HTERT RPE-1 (cell line): ENCODE measurements around the gene ENTPD8.

Source experiments
- in situ Hi-C: fragments of 300-500 bp; cut with MboI; formaldehyde crosslinking; loops from 4 replicates; pipeline ENCODE4 v1.14.3; 2020; ENCODE audit warnings: low sequenced_read_pairs

Gene ENTPD8, protein sequence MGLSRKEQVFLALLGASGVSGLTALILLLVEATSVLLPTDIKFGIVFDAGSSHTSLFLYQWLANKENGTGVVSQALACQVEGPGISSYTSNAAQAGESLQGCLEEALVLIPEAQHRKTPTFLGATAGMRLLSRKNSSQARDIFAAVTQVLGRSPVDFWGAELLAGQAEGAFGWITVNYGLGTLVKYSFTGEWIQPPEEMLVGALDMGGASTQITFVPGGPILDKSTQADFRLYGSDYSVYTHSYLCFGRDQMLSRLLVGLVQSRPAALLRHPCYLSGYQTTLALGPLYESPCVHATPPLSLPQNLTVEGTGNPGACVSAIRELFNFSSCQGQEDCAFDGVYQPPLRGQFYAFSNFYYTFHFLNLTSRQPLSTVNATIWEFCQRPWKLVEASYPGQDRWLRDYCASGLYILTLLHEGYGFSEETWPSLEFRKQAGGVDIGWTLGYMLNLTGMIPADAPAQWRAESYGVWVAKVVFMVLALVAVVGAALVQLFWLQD

DNA sequence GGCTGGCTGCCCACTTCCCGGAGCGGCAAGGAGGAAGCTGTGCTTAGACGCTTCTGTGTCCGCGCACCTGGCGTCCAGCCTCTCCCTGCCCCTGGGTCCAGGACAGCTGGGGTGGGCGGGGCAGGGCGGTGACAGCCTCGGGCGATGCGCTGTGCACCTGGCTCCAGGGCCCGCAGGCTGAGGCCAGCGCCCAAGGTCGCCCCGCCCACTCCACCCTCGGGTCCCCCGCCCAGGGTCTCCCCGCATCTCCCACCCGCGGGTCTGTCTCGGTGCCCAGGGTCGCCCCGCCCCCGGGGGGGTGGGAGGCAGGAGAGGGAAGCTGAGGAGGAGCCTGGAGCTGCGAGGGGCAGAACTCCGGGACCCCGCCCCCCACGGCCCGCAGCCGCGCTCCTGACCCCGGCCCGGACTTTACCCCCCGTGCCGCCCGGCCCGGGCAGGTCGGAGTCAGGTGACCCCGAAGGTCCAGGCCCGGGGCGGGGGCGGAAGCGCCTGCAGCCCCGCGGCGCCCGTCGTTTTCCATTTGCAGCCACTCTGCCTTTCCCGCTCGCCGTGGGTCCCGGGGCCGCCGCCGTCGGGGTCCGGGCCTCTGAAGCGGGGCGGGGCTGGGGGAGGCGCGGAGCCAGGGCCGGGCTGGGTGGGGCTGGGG is at the start of gene ENTPD8:
ENTPD8 (minus strand) TSS at position 69 of the 646 bp plus-strand sequence. CDS start 3,072 bp downstream, outside the sequence.
- in situ Hi-C loops: no loop called here

GRCh38 chr9:137490532-137491186 is 49.5 kb upstream of the ENTPD8 start:
- in situ Hi-C loops: no loop called here

DNA sequence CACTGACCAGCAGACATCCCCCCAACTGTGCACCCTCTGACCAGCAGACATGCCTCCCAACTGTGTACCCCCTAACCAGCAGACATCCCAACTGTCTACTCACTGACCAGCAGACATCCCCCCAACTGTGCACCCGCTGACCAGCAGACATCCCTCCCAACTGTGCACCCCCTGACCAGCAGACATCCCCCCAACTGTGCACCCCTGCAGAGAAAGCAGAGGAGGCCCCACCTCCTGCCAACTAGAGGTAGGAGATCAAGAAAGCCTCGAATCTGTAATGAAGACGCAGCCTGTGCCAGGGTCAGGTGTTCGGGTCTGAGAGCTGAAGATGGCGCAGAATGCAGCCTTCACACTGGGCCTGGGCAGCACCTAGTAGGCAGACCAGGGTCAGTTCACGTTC is 47.7 kb upstream of the ENTPD8 start:
- in situ Hi-C loops: no loop called here

- in situ Hi-C loops: no loop called here
Observed at GRCh38 chr9:137488327-137488653, 47.1 kb upstream of the ENTPD8 start.

DNA sequence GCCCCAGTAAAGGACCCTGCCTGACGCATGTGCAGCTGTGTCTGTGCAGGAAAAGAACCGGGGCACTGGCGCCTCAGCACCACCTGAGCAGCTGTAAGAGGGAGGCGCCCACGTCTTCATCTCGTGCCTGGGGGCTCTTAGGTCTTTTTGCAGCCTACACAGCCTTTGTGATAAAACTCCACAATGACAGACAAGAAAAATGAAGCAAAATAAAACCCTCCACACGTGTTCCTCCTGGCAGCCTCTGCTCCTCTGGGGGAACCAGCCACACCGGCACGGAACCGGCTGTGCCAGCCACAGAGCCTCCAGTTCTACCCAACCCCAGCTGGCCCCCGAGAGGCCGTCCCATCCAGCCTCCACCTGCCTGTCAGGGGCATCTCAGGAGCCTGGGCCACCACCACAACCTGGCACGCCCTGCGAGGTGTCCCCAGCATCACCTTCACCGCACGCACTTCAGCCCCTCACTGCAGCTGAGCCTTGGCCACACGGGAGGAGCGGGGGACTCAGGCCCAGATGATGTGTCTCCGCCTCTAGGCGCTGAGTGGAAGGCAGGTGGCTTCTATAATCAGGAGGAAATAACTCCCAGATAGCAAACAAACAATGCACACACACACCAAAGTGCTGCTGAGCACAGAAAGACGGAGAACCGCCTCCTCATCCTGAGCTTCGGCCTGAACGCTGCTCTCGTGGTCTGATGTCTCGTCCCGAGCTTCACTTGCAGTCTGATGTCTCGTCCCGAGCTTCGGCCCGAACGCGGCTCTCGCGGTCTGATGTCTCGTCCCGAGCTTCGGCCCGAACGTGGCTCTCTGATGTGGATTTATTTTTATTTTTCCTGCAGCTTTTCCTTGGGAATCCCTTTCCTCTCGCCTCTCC is 46.5 kb upstream of the ENTPD8 start:
- in situ Hi-C loops: no loop called here

DNA sequence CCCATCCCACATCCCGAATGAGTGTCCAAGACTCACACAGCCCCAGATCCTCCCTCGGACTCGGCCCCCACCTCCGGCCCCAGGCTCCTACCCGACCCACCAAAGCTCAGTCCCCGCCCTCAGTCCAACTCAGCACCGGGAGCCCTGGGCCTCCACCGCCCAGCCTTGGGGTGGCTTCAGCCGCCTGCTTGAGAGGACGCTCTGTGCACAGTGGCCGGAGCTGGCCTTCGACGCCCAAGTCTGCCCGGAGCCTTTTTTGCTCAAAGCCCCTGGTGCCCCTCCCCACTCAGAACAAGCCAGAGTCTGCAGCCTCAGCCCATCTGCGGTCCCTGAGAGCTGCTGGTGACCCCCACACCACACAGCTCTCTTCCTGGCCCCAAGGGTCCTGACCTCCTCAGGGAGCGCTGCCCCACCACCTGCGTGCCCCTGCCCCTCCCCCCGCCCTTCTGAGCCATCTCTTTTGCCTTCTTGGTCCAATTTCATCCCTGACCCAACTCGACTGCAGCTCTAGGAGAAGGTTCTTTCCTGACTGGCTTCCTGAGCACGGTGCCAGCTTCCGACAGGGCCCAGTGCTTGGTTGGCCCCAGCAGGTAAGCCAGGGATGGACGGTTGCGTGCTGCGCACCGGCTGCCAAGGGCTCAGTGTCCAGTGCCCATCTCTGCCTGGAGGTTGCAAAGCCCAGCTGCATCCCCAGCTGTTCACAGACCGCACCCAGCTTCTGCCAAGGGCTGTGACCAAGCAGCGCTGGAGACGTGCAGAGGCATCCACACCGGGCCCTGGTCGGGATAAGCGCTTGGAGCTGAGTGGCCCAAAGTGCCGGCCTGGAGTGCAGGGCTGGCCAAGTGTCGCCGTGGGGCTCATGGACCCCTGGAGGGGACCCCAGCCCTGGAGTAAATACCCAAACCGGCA is 45.6 kb upstream of the ENTPD8 start:
- in situ Hi-C loops: no loop called here

GRCh38 chr9:137486141-137486490 is 45.0 kb upstream of the ENTPD8 start:
- in situ Hi-C loops: no loop called here

DNA sequence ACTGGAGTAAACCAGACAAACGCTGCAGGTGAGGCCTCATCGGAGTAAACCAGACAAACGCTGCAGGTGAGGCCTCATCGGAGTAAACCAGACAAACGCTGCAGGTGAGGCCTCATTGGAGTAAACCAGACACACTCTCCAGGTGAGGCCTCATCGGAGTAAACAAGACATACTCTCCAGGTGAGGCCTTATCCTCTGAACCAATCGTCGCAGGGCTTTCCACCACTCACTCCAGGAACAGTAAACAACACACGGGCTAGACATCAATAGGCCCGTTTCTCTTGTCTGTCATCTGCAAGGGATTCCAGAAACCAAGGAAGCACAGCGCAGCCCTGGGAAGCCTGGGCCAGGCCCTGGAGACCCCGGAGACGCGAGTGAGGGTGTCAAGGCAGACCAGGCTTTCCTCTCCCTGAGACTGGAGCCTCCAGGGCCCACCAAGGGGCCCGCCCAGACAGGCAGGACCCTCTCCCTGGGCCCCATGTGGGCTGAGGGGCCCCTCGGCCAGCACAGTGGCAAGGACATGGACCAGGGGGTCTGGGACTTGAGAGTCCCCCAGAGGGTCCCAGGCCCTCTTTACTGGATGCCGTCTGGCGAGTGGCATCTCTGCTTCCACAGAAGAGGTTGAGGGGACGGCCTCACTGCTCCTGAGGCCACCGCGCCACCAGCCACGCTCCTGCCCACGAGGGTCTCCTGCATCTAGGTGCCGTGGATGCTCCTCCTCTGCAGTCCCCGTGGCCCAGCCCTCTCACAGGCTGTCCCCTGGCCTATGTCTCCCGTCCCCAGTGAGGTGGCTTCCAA is 44.4 kb upstream of the ENTPD8 start:
- in situ Hi-C loops: no loop called here

DNA sequence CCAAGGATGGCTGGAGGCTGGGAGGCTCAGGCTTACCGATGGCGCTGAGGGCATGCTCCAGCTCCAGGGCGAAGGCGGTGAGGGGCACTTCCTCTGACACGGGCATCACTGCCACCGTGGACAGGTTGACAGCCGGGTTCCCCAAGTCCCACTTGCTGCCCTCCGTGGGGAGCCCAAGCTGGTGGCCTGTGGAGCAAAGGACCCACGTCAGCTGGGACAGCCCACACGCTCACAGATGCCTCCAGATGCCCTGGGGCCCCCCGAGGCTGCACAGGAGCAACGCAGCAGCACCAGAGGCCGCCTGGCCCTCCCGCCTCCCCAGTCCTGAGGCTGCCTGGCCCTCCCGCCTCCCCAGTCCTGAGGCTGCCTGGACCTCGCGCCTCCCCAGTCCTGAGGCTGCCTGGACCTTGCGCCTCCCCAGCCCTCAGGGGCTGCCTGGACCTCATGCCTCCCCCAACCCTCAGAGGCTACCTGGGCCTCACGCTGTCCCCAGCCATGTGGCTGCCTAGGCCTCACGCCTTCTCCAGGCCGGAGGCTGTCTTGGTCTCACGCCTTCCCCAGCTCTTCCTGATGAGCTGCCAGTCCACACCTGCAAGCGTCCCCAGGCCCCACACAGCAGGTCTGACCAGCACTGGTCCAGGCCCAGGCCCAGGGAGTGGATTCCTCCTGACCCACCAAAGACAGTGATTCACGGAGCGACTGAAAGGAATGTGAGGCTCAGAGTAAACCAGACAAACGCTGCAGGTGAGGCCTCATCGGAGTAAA is 43.6 kb upstream of the ENTPD8 start:
- in situ Hi-C loops: no loop called here

DNA sequence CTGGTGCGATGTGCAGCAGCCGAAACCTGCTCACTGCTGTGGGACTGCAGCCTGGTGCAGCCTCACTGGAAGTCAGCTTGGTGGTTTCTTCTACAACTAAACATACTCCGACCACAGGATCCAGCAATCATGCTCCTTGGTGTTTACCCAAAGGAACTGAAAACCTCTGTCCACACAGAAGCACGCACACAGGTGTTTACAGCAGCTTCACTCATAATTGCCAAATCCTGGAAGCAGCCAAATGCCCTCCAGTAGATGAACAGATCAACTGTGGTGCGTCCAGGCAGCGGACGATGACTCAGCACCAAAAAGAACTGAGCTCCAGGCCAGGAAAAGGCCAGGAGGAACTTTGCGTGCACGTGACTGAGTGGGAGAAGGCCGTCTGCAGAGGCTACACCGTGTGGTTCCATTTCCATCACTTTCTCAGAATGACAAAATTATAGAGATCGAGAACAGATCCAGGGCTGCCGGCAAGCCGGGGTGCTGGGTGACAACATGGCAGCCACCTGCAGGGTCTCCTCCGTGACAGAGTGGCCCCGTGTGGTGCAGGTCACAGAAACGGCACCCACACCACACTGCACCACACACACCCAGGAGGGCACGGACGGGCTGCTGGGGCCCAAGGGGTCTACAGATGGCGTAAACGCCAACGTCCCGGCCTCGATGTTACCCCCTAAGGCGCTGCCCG is 41.1 kb upstream of the ENTPD8 start:
- in situ Hi-C loops: no loop called here

DNA sequence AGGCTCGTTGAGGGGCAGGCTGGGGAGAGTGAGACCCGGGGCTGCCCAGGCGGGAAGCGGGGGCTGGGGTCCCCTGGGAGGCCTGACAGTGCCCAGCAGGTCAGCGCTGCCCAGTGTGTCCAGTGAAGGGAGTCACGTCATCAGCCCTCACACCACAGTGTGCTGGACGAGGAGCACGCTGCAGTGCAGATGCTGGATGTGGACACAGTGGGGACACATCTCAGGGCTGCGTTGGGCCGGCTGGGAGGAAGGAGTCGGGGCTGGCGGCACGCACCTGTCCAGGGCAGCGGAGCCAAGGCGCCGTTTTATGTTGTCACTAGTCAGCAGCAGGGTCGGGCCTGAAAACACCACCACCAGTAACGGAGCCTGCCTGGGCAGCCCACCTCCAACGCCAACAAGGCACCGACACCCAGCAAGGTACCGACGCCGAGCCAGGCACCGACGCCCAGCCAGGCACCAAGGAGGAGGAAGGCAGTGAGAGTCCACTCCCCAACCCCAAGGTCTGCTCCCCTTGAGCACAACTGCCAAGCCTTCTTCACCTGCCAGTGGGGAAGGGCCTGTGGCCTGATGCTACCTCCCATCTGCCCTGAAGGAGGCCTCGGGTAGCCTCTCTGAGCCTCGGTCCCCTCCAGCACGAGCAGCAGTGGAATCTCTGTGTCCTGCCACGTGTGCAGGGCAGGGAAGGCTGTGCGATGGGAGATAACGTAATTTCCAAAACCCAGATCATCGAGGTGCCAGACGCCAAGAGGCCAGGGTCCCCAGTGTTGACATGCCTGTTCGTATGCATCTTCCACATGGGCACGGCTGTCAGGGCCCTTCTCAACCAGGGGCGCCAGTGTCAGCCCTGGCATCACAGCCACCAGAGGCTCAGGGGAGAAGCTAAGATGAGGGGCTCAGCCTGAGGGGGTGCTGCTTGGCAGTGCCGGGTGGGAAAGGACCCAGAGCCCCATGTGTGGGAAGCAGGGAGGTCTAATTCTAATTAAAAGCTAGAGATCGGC is 39.8 kb upstream of the ENTPD8 start:
- in situ Hi-C loops: no loop called here

GRCh38 chr9:137479892-137480685 is 38.9 kb upstream of the ENTPD8 start:
- in situ Hi-C loops: no loop called here

DNA sequence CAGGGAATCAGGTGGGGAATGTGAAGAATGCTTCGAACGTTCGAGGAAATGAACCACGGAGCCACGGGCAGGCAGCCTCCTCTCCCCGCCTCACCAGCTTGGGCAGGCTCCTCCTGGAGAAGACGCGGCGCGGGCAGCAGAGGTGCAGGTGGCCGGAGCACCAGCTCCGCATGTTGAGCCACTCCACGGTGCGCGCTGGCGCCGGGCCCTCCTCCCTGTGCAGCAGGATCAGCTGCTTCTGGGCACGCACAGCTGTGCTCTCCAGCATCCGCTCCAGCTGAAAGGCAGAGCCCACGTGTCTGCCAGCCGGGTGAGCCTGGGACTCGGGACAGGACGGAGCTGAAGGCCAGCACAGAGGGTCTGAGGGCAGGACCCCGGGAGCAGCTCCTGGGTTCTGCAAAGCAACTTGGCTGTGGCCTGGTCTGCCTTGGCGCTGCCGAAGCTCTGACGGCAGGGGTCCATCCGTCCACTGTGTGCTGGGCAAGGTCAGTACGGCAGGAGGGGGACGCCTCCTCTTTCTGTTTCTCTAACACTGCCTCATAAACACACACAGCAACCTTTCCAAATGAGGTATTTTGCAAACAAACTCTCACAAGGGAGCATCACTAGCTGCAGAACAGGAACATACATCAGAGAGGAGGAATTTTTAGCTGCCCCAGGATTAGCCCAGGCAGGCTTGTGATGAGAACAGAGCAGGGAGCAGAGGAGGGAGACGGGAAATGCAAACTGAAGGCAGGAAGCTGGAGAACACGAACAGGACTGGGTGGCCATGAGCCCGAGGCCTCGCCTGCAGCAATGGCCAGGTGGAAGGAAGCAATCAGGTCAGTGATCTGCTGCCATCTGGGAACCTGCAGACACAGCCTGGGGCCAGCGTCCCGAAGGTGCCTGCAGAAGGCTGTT is 38.1 kb upstream of the ENTPD8 start:
- in situ Hi-C loops: no loop called here

GRCh38 chr9:137478613-137478961 is 37.4 kb upstream of the ENTPD8 start:
- in situ Hi-C loops: no loop called here
